Measurements from ENCODE around the gene GNG2. TPM values are rescaled to one million over a fixed set of nuclear protein-coding genes. Genes with fewer than 3 reads are reported as not detected.

GNG2 gene
- total and polyA plus RNA-seq, 10 of the 15 experiments (the other 5 are each of a cell fraction or from before 2014, with no cell fraction given) = 31.6 to 114 (median 66.4) TPM

DNA sequence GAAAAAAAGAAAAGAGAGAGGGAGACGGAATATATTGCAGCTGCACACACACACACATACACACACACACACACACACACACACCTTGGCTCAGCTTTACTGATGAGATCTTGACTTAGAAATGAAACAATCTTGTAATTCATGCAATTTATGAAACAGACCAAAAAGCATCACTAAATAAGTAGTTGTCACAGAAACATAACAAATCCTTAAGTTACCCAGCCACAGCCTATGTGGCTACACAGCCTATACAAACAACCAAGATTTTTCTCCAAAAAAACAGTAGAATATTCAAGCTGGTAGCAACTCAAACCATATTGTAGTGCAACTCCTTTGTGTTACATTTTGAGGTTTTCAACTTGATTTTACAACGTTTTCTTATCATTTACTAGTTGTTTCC lies 37.9 kb upstream of the GNG2 start:
- no peak for DNase-seq (ENCODE audit: low read depth, low spot score)
- TF ChIP-seq BCL11A (IDR thresholded peaks at IDR 0.05; ENCODE audit: low read depth, low read length) (no peak), ETV6 (conservative IDR thresholded peaks at IDR 0.05 in 1 of 2, IDR thresholded peaks at IDR 0.05 in 1 of 2; ENCODE audit: borderline replicate concordance in 1 of 2, low read depth in 1 of 2) (no peak), MYC (IDR thresholded peaks at IDR 0.05; ENCODE audit: insufficient read depth, insufficient read length, insufficient replicate concordance, low read length, severe bottlenecking) (no peak), ZNF217 (IDR thresholded peaks at IDR 0.05) (no peak), WRNIP1 (IDR thresholded peaks at IDR 0.05; ENCODE audit: borderline replicate concordance, low read depth, low read length) (no peak), MEF2A (IDR thresholded peaks at IDR 0.05; ENCODE audit: insufficient read depth, low read depth, low read length) (no peak), RELA (IDR thresholded peaks at IDR 0.05; ENCODE audit: borderline replicate concordance, partially characterized antibody) (no peak), CBFB (IDR thresholded peaks at IDR 0.05; ENCODE audit: low read depth) (no peak), NBN (IDR thresholded peaks at IDR 0.05) (no peak), NFXL1 (IDR thresholded peaks at IDR 0.05; ENCODE audit: borderline replicate concordance) (no peak), TCF7 (IDR thresholded peaks at IDR 0.05; ENCODE audit: borderline replicate concordance) (no peak), SUZ12 (IDR thresholded peaks at IDR 0.05; ENCODE audit: unreplicated experiment) (no peak)
- Histone ChIP-seq H3K79me2 (ENCODE audit: control insufficient read depth, insufficient read depth, low read length) (no peaks in the 10 kb centered on the region), H3K27me3 (replicated peaks in 1 of 2; ENCODE audit: control insufficient read depth in 2 of 2, insufficient read depth in 2 of 2, low read length in 1 of 2) (no peaks in the 10 kb centered on the region), H3K4me1 (ENCODE audit: control insufficient read depth, insufficient read depth, low read length) (no peaks in the 10 kb centered on the region), H3K4me2 (ENCODE audit: control insufficient read depth, insufficient read depth) (no peak overlapping the region), H4K20me1 (ENCODE audit: control insufficient read depth, insufficient read depth) (no peaks in the 10 kb centered on the region), H2AFZ (ENCODE audit: control insufficient read depth, low read depth, low read length) (no peak overlapping the region), H3K9ac (ENCODE audit: control insufficient read depth, insufficient read depth, low read length) (no peak overlapping the region), H3K4me3 (no peak overlapping the region), H3K36me3 (ENCODE audit: control insufficient read depth in 2 of 2, insufficient read depth in 2 of 2, low read length in 1 of 2) (no peaks in the 10 kb centered on the region), H3K27ac (ENCODE audit: control insufficient read depth, insufficient read depth) (no peak overlapping the region), H3K9me3 (replicated peaks; ENCODE audit: control insufficient read depth, insufficient read depth, low read length) (no peaks in the 10 kb centered on the region)
- no TSS peak for BruUV-seq (replicated peaks)
- ChIA-PET SMC1A (ENCODE audit: uncharacterized antibody, unreplicated experiment) (interaction anchor here (1.0 to 1.4 kb wide), 3 partner anchors 9 to 153 kb away, joined by 3 to 5 read pairs (median 3); no protein-coding TSS in a partner anchor), RAD21 (ENCODE audit: unreplicated experiment) (no interaction called here), CTCF (interaction anchor here (1.3 kb wide), 1 partner anchor 160 kb away, joined by 4 read pairs; no protein-coding TSS in a partner anchor), POLR2A (interaction anchor here (1.4 kb wide), 1 partner anchor 14 kb away, joined by 3 read pairs; no protein-coding TSS in a partner anchor)
- no peak for FAIRE-seq
- in situ Hi-C loops (cut with MboI) = no loop called here
- 21% methylated on average over 2 of the region's 2 CpGs for WGBS (ENCODE audit: insufficient coverage, insufficient replicate concordance, low lambda C conversion rate, missing lambda C conversion rate)
- intact Hi-C loops (cut with micrococcal nuclease; ENCODE audit: unreplicated experiment) = no loop called here
- ATAC-seq = no peak
